Measurements from ENCODE around the gene BMPER. TPM values are rescaled to one million over a fixed set of nuclear protein-coding genes. Genes with fewer than 3 reads are reported as not detected.

BMPER gene
- total and polyA plus RNA-seq, 2 donors (not counting 1 experiment from before 2014, with no cell fraction given), result 12.2 to 15.9 TPM

DNA sequence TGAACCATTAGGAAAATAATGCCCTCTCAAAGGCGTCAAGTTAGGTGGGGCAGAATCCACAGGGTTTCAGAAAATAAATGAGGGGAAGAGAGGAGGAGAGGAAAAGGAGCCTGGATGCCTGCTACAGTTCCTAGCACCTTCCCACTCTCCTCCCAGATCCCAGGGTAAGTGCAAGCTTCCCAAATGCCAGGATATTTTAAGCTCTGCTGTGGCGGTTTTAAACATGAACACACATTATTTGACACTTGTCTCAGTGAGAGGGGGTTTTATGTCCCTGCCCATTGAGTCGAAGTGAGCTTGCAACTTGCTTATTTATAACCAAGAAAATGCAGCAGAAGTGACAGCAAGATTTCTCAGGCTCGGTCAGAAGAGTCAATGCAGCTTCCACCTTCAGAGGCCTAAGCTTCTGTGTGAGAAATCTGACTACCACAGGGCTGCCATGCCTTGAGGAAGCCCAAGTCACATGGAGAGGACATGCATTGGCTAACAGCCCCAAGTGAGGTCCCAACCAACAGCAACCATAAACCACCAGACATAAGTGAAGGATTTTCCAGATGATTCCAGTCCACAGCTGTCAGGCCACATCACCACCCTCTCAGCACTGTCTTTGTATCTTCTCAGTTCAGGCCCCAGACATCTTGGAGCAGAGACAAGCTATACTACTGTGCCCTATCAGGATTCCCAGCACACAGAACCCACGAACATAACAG, 17.9 kb upstream of the BMPER start:
- H3K27ac ChIP-seq (ENCODE audit: insufficient read depth, low read length), result no peak overlapping the region
- no peak overlapping the region for H3K4me3 ChIP-seq (replicated peaks in 1 of 4; ENCODE audit: control extremely low read depth in 1 of 4, insufficient read depth in 1 of 4, low read depth in 3 of 4, low read length in 4 of 4)
- no peaks in the 10 kb centered on the region for H4K20me1 ChIP-seq (ENCODE audit: control insufficient read depth, extremely low read depth, insufficient read depth, low read length)
- H3K27me3 ChIP-seq (ENCODE audit: control insufficient read depth, insufficient read depth, low read length), result no peaks in the 10 kb centered on the region
- no peaks in the 10 kb centered on the region for H3K79me2 ChIP-seq (ENCODE audit: control insufficient read depth, insufficient read depth, low read length)
- H3K36me3 ChIP-seq (ENCODE audit: control insufficient read depth, insufficient read depth, low read length), result no peaks in the 10 kb centered on the region
- H2AFZ ChIP-seq (ENCODE audit: low read length), result no peak overlapping the region
- no peak overlapping the region for H3K9ac ChIP-seq (ENCODE audit: insufficient read depth, low read length)
- DNase-seq (ENCODE audit: low read depth in 2 of 2), result no peak
- no peaks in the 10 kb centered on the region for H3K9me3 ChIP-seq (ENCODE audit: control insufficient read depth, insufficient read depth, low read depth, low read length)
- H3K4me1 ChIP-seq (ENCODE audit: control insufficient read depth, extremely low read depth, insufficient read depth, low read length), result peaks cover 2% of the 10 kb centered on the region
- TF ChIP-seq EZH2 (IDR thresholded peaks at IDR 0.05; ENCODE audit: low read length, missing control alignments), result no peak
- no peak for TF ChIP-seq CTCF (conservative IDR thresholded peaks at IDR 0.05 in 1 of 2, IDR thresholded peaks at IDR 0.05 in 1 of 2; ENCODE audit: low read depth in 1 of 2, low read length in 2 of 2)
- H3K4me2 ChIP-seq (ENCODE audit: extremely low read depth, insufficient read depth, low read length), result no peak overlapping the region

GRCh38 chr7:33888166-33888565, 17.2 kb upstream of the BMPER start:
- H2AFZ ChIP-seq (ENCODE audit: low read length), result no peak overlapping the region
- H3K79me2 ChIP-seq (ENCODE audit: control insufficient read depth, insufficient read depth, low read length), result no peaks in the 10 kb centered on the region
- TF ChIP-seq CTCF (conservative IDR thresholded peaks at IDR 0.05 in 1 of 2, IDR thresholded peaks at IDR 0.05 in 1 of 2; ENCODE audit: low read depth in 1 of 2, low read length in 2 of 2) (no peak), EZH2 (IDR thresholded peaks at IDR 0.05; ENCODE audit: low read length, missing control alignments) (no peak)
- H3K4me2 ChIP-seq (ENCODE audit: extremely low read depth, insufficient read depth, low read length), result no peak overlapping the region
- H3K4me3 ChIP-seq (replicated peaks in 1 of 4; ENCODE audit: control extremely low read depth in 1 of 4, insufficient read depth in 1 of 4, low read depth in 3 of 4, low read length in 4 of 4), result no peak overlapping the region
- no peaks in the 10 kb centered on the region for H3K36me3 ChIP-seq (ENCODE audit: control insufficient read depth, insufficient read depth, low read length)
- no peaks in the 10 kb centered on the region for H4K20me1 ChIP-seq (ENCODE audit: control insufficient read depth, extremely low read depth, insufficient read depth, low read length)
- H3K9me3 ChIP-seq (ENCODE audit: control insufficient read depth, insufficient read depth, low read depth, low read length), result no peaks in the 10 kb centered on the region
- no peak overlapping the region for H3K27ac ChIP-seq (ENCODE audit: insufficient read depth, low read length)
- peak in 1 of 2 donors; percentile 76 for DNase-seq (ENCODE audit: low read depth in 2 of 2)
- no peaks in the 10 kb centered on the region for H3K27me3 ChIP-seq (ENCODE audit: control insufficient read depth, insufficient read depth, low read length)
- no peak overlapping the region for H3K9ac ChIP-seq (ENCODE audit: insufficient read depth, low read length)
- H3K4me1 ChIP-seq (ENCODE audit: control insufficient read depth, extremely low read depth, insufficient read depth, low read length), result peaks cover 2% of the 10 kb centered on the region

GRCh38 chr7:33892945-33893344, 12.4 kb upstream of the BMPER start:
- peaks cover 3% of the 10 kb centered on the region for H3K4me1 ChIP-seq (ENCODE audit: control insufficient read depth, extremely low read depth, insufficient read depth, low read length)
- no peak overlapping the region for H3K4me3 ChIP-seq (replicated peaks in 1 of 4; ENCODE audit: control extremely low read depth in 1 of 4, insufficient read depth in 1 of 4, low read depth in 3 of 4, low read length in 4 of 4)
- TF ChIP-seq EZH2 (IDR thresholded peaks at IDR 0.05; ENCODE audit: low read length, missing control alignments) (no peak), CTCF (conservative IDR thresholded peaks at IDR 0.05 in 1 of 2, IDR thresholded peaks at IDR 0.05 in 1 of 2; ENCODE audit: low read depth in 1 of 2, low read length in 2 of 2) (no peak)
- no peaks in the 10 kb centered on the region for H3K27me3 ChIP-seq (ENCODE audit: control insufficient read depth, insufficient read depth, low read length)
- H3K79me2 ChIP-seq (ENCODE audit: control insufficient read depth, insufficient read depth, low read length), result no peaks in the 10 kb centered on the region
- H3K4me2 ChIP-seq (ENCODE audit: extremely low read depth, insufficient read depth, low read length), result no peak overlapping the region
- H4K20me1 ChIP-seq (ENCODE audit: control insufficient read depth, extremely low read depth, insufficient read depth, low read length), result no peaks in the 10 kb centered on the region
- H3K27ac ChIP-seq (ENCODE audit: insufficient read depth, low read length), result no peak overlapping the region
- no peak overlapping the region for H2AFZ ChIP-seq (ENCODE audit: low read length)
- no peaks in the 10 kb centered on the region for H3K9me3 ChIP-seq (ENCODE audit: control insufficient read depth, insufficient read depth, low read depth, low read length)
- DNase-seq (ENCODE audit: low read depth in 2 of 2), result peak in 1 of 2 donors; percentile 44
- no peaks in the 10 kb centered on the region for H3K36me3 ChIP-seq (ENCODE audit: control insufficient read depth, insufficient read depth, low read length)
- H3K9ac ChIP-seq (ENCODE audit: insufficient read depth, low read length), result no peak overlapping the region
